Panc1 (cell line): ENCODE measurements around the gene MIS18A.
"Not testable (repeated sequence)": the region's sequence is repeated elsewhere in the genome, so short reads cannot be mapped to it uniquely, and the experiment has no call there.

Experiments
- CTCF ChIP-seq: fragments of 450-650 bp; IDR thresholded peaks from 2 replicates; pipeline ENCODE4 v1.5.1; 2017; ENCODE audit warnings: mild to moderate bottlenecking
- POLR2AphosphoS5 ChIP-seq: IDR thresholded peaks from 2 replicates; pipeline ENCODE4 v1.6.1; 2012; ENCODE audit warnings: mild to moderate bottlenecking, low read depth, low read length, moderate library complexity
- REST ChIP-seq, 2 experiments: IDR thresholded peaks; 2 replicates each; pipeline ENCODE4 v1.6.1; 2011 to 2012; ENCODE audit warnings: low read depth in 2 of 2, control low read depth in 1 of 2, low read length in 1 of 2, mild to moderate bottlenecking in 1 of 2, moderate library complexity in 1 of 2; ENCODE audit not compliant: insufficient read depth in 1 of 2

GRCh38 chr21:32265321-32265720 lies 13.5 kb downstream of the MIS18A start:
- TF ChIP-seq CTCF; POLR2AphosphoS5; REST (IDR thresholded peaks at IDR 0.05; ENCODE audit: insufficient read depth in 1 of 2, low read depth in 2 of 2, low read length in 1 of 2): not testable (repeated sequence)
